HEK293T (cell line): ENCODE data around the gene PLCXD3.

ENCODE experiments used
- CTBP1 ChIP-seq: fragments of 450-650 bp; IDR thresholded peaks from 2 replicates; pipeline ENCODE4 v1.6.1; 2016; ENCODE audit warnings: borderline replicate concordance
- TARDBP ChIP-seq: fragments of 450-650 bp; IDR thresholded peaks from 2 replicates; pipeline ENCODE4 v1.6.1; 2016

- TF ChIP-seq CTBP1 = no peak
- no peak for TF ChIP-seq TARDBP
These were observed 140.6 kb downstream of the PLCXD3 start for GRCh38 chr5:41369799-41370198.
